Measurements from ENCODE around the gene THRB. TPM values are rescaled to one million over a fixed set of nuclear protein-coding genes. Genes with fewer than 3 reads are reported as not detected.

THRB gene
- total and polyA plus RNA-seq, 12 donors: 3.8 to 32.8 (median 26.0) TPM

- intact Hi-C loops (cut with DNase I): loop anchor here in 2 of 10 donors (5.0 kb wide), 2 partner anchors 62 to 157 kb away; no protein-coding TSS in a partner anchor
- 94 to 97% methylated on average over 2 of the region's 2 CpGs for WGBS, 2 donors
Measured at GRCh38 chr3:24520101-24520495, 25.4 kb upstream of the THRB start.

GRCh38 chr3:24519368-24520100, 24.9 kb upstream of the THRB start:
- whole genome bisulfite sequencing, 2 donors: 75 to 79% methylated on average over 15 of the region's 15 CpGs
- Histone ChIP-seq H3K4me1 (peaks cover 0 to 22% (median 6%) of the 10 kb centered on the region in 9 donors), H3K4me3 (no peak overlapping the region), H3K27ac (no peak overlapping the region), H3K27me3 (peaks cover 0 to 42% (median 0%) of the 10 kb centered on the region in 7 donors), H3K36me3 (no peaks in the 10 kb centered on the region), H3K9me3 (no peaks in the 10 kb centered on the region)
- peak in 1 of 2 donors; percentile 35 for DNase-seq
- peak in 1 of 8 donors; percentile 22 for ATAC-seq
- TF ChIP-seq CTCF (IDR thresholded peaks at IDR 0.05): no peak
- intact Hi-C loops (cut with DNase I): loop anchor here in 2 of 10 donors (5.0 kb wide), 2 partner anchors 63 to 158 kb away; no protein-coding TSS in a partner anchor

More at GRCh38 chr3:24520101-24520495, 25.4 kb upstream of the THRB start:
- Histone ChIP-seq H3K36me3 (no peaks in the 10 kb centered on the region), H3K4me1 (peaks cover 0 to 22% (median 6%) of the 10 kb centered on the region in 9 donors), H3K27me3 (peaks cover 0 to 42% (median 0%) of the 10 kb centered on the region in 7 donors), H3K27ac (no peak overlapping the region), H3K4me3 (no peak overlapping the region), H3K9me3 (no peaks in the 10 kb centered on the region)
- no peak for TF ChIP-seq CTCF (IDR thresholded peaks at IDR 0.05)
- DNase-seq (no peak), ATAC-seq (no peak)

GRCh38 chr3:24518990-24519367, 24.3 kb upstream of the THRB start:
- no peaks in the 10 kb centered on the region for H3K36me3 ChIP-seq
- H3K27me3 ChIP-seq: peaks cover 0 to 42% (median 0%) of the 10 kb centered on the region in 7 donors
- no peak for TF ChIP-seq CTCF (IDR thresholded peaks at IDR 0.05)
- DNase-seq: no peak
- no peak overlapping the region for H3K27ac ChIP-seq
- no peaks in the 10 kb centered on the region for H3K9me3 ChIP-seq
- peaks cover 0 to 22% (median 6%) of the 10 kb centered on the region in 9 donors for H3K4me1 ChIP-seq
- H3K4me3 ChIP-seq: no peak overlapping the region
- ATAC-seq: no peak
- intact Hi-C loops (cut with DNase I): no loop called here
- WGBS, 2 donors: 63 to 75% methylated on average over 4 of the region's 4 CpGs

GRCh38 chr3:24514119-24514518, 19.5 kb upstream of the THRB start:
- Histone ChIP-seq H3K4me3 (no peak overlapping the region), H3K27me3 (peaks cover 0 to 6% (median 0%) of the 10 kb centered on the region in 7 donors), H3K9me3 (no peaks in the 10 kb centered on the region), H3K27ac (no peak overlapping the region), H3K4me1 (peaks cover 0 to 1% (median 0%) of the 10 kb centered on the region in 9 donors), H3K36me3 (no peaks in the 10 kb centered on the region)
- 86 to 90% methylated on average over 4 of the region's 4 CpGs for WGBS, 2 donors
- no peak for TF ChIP-seq CTCF (IDR thresholded peaks at IDR 0.05)
- intact Hi-C loops (cut with DNase I): no loop called here
- DNase-seq: no peak
- no peak for ATAC-seq
